Motor neuron (in vitro differentiated cells): ENCODE results near the gene KCNE4. TPM values are rescaled to one million over a fixed set of nuclear protein-coding genes. Genes with fewer than 3 reads are reported as not detected.
A peak's percentile ranks its signal among the peaks of the same experiment; 100 is the strongest.
"Not testable (repeated sequence)": the region's sequence is repeated elsewhere in the genome, so short reads cannot be mapped to it uniquely, and the experiment has no call there.

Experiments used
- ATAC-seq, 8 experiments: fragments of 200-7000 bp; cut with Tn5 transposase; replicated peaks in 6 of 8; 2 replicates each; pipeline ENCODE4 v1.8.0; 2021; ENCODE audit warnings: mild to moderate bottlenecking in 8 of 8, moderate library complexity in 8 of 8
- H3K27ac ChIP-seq, 2 donors: fragments of 250-450 bp; sonication (Bioruptor Pico); 2 replicates each; pipeline ENCODE4 v1.9.0; 2021; ENCODE audit warnings: antibody characterized with exemption in 2 of 2, mild to moderate bottlenecking in 2 of 2, moderate library complexity in 1 of 2
- H3K4me1 ChIP-seq, 2 donors: fragments of 250-450 bp; sonication (Bioruptor Pico); replicated peaks in 1 of 2; 2 replicates each; pipeline ENCODE4 v1.6.1; 2021; ENCODE audit warnings: antibody characterized with exemption in 2 of 2, mild to moderate bottlenecking in 2 of 2, moderate library complexity in 1 of 2
- H3K4me3 ChIP-seq, 5 donors: fragments of 250-450 bp; sonication (Bioruptor Pico); 2 replicates each; pipeline ENCODE4 v1.9.0; 2021; ENCODE audit warnings: antibody characterized with exemption in 5 of 5, mild to moderate bottlenecking in 5 of 5, moderate library complexity in 4 of 5
- WGBS, 10 experiments: fragments of 450-650 bp; shearing (Covaris generic); methylation state at CpG; one replicate each; pipeline ENCODE4 v1.0.0; 2022; 5-methylcytosine and 5-hydroxymethylcytosine counted together
- in situ Hi-C, 9 experiments: fragments of 400-800 bp; cut with MboI; loops; one replicate each; pipeline ENCODE4 v1.15.0; 2021; ENCODE audit warnings: low sequenced_read_pairs in 9 of 9, low pct_unique_long_range_greater_than_20kb in 2 of 9; ENCODE audit not compliant: unreplicated experiment in 9 of 9
- total RNA-seq, 8 experiments: library from RNA; unstranded; fragments of 300-600 nt; gene quantifications; 2 replicates each; pipeline versions ENCODE4 v1.2.3 to v1.2.4, GENCODE V29; 2022

KCNE4 gene
- total RNA-seq, 8 experiments from 2014 or later, result 0.21 to 22.7 (median 1.2) TPM

GRCh38 chr2:223072826-223073225, 20.8 kb downstream of the KCNE4 start:
- in situ Hi-C loops, result no loop called here
- Histone ChIP-seq H3K4me3 (no peak overlapping the region), H3K4me1 (no peaks in the 10 kb centered on the region), H3K27ac (no peak overlapping the region)
- 67 to 100% (median 88%) methylated on average over 1 to 3 of the region's 3 CpGs; no CpG with 5 or more reads in 1 of the 10 experiments for WGBS, 10 experiments
- no peak for ATAC-seq

- H3K4me1 ChIP-seq, result peaks cover 0 to 10% of the 10 kb centered on the region in 2 donors
- no peak overlapping the region for H3K27ac ChIP-seq
- no peak overlapping the region for H3K4me3 ChIP-seq
- in situ Hi-C loops, result no loop called here
- no peak for ATAC-seq
- WGBS, 10 experiments, result 56 to 100% (median 86%) methylated on average over 1 to 5 of the region's 6 CpGs
Observed at GRCh38 chr2:223075301-223076270, 23.6 kb downstream of the KCNE4 start.

- Histone ChIP-seq H3K4me3 (no peak overlapping the region), H3K27ac (no peak overlapping the region), H3K4me1 (peaks cover 0 to 10% of the 10 kb centered on the region in 2 donors)
- no peak for ATAC-seq
- WGBS, 10 experiments, result 20 to 95% (median 60%) methylated on average over 1 to 6 of the region's 6 CpGs; no CpG with 5 or more reads in 2 of the 10 experiments
- in situ Hi-C loops, result no loop called here
Observed at GRCh38 chr2:223076573-223076972, 24.6 kb downstream of the KCNE4 start.

GRCh38 chr2:223078482-223078881, 26.5 kb downstream of the KCNE4 start:
- 83 to 100% (median 100%) methylated on average over 1 of the region's 1 CpG for WGBS, 10 experiments
- peaks cover 0 to 10% of the 10 kb centered on the region in 2 donors for H3K4me1 ChIP-seq
- no peak overlapping the region for H3K27ac ChIP-seq
- no peak for ATAC-seq
- no peak overlapping the region for H3K4me3 ChIP-seq
- in situ Hi-C loops, result no loop called here

- Histone ChIP-seq H3K4me1 (peaks cover 0 to 12% of the 10 kb centered on the region in 2 donors), H3K4me3 (no peak overlapping the region), H3K27ac (no peak overlapping the region)
- in situ Hi-C loops, result no loop called here
- peak in 3 of 8 experiments; percentile 84 to 94 (median 94) for ATAC-seq
- WGBS, 10 experiments, result 0 to 89% (median 22%) methylated on average over 1 to 2 of the region's 2 CpGs; no CpG with 5 or more reads in 3 of the 10 experiments
Observed at GRCh38 chr2:223079378-223079777, 27.4 kb downstream of the KCNE4 start.

GRCh38 chr2:223079925-223080324, 27.9 kb downstream of the KCNE4 start:
- ATAC-seq, result no peak
- 33 to 100% (median 92%) methylated on average over 1 to 2 of the region's 2 CpGs; no CpG with 5 or more reads in 5 of the 10 experiments for WGBS, 10 experiments
- Histone ChIP-seq H3K4me3 (no peak overlapping the region), H3K4me1 (peaks cover 5 to 17% of the 10 kb centered on the region in 2 donors), H3K27ac (no peak overlapping the region)
- in situ Hi-C loops, result no loop called here

- in situ Hi-C loops, H3K27ac ChIP-seq, H3K4me3 ChIP-seq: not testable (repeated sequence)
- 44 to 100% (median 66%) methylated on average over 1 to 3 of the region's 3 CpGs for WGBS, 10 experiments
- peaks cover 14 to 27% of the 10 kb centered on the region in 2 donors for H3K4me1 ChIP-seq
- ATAC-seq, result peak in 2 of 8 experiments; percentile 27
Observed at GRCh38 chr2:223080790-223081360, 28.9 kb downstream of the KCNE4 start.

- no peak for ATAC-seq
- no peak overlapping the region for H3K4me3 ChIP-seq
- no peak overlapping the region for H3K27ac ChIP-seq
- in situ Hi-C loops, result no loop called here
- 43 to 100% (median 90%) methylated on average over 1 to 3 of the region's 3 CpGs; no CpG with 5 or more reads in 1 of the 10 experiments for whole genome bisulfite sequencing, 10 experiments
- H3K4me1 ChIP-seq, result peaks cover 23 to 36% of the 10 kb centered on the region in 2 donors
Observed at GRCh38 chr2:223081789-223082188, 29.8 kb downstream of the KCNE4 start.

- peaks cover 26 to 38% of the 10 kb centered on the region in 2 donors for H3K4me1 ChIP-seq
- ATAC-seq, result no peak
- in situ Hi-C loops, result no loop called here
- WGBS, 10 experiments, result 0 to 63% (median 7%) methylated on average over 1 to 2 of the region's 2 CpGs; no CpG with 5 or more reads in 4 of the 10 experiments
- H3K27ac ChIP-seq, result no peak overlapping the region
- H3K4me3 ChIP-seq, result no peak overlapping the region
Observed at GRCh38 chr2:223082706-223083105, 30.7 kb downstream of the KCNE4 start.

- WGBS, 10 experiments, result 0 to 84% (median 76%) methylated on average over 1 to 7 of the region's 7 CpGs; no CpG with 5 or more reads in 1 of the 10 experiments
- in situ Hi-C loops, result no loop called here
Observed at GRCh38 chr2:223083402-223084070, 31.5 kb downstream of the KCNE4 start.

GRCh38 chr2:223084873-223085272, 32.9 kb downstream of the KCNE4 start:
- WGBS, 10 experiments, result 13 to 100% (median 56%) methylated on average over 1 to 2 of the region's 2 CpGs; no CpG with 5 or more reads in 6 of the 10 experiments
- peak in 6 of 8 experiments; percentile 56 to 97 (median 91) for ATAC-seq
- in situ Hi-C loops, result no loop called here
- peak overlapping the region; percentile 8 to 52 for H3K27ac ChIP-seq
- no peak overlapping the region for H3K4me3 ChIP-seq
- peaks cover 26 to 28% of the 10 kb centered on the region in 2 donors for H3K4me1 ChIP-seq

More at GRCh38 chr2:223083402-223084070, 31.5 kb downstream of the KCNE4 start:
- Histone ChIP-seq H3K27ac (no peak overlapping the region), H3K4me1 (peaks cover 26 to 38% of the 10 kb centered on the region in 2 donors), H3K4me3 (no peak overlapping the region)
- ATAC-seq, result no peak

GRCh38 chr2:223086370-223086981, 34.5 kb downstream of the KCNE4 start:
- Histone ChIP-seq H3K4me1 (peaks cover 26 to 28% of the 10 kb centered on the region in 2 donors), H3K27ac (peak overlapping the region; percentile 21 to 46), H3K4me3 (no peak overlapping the region)
- in situ Hi-C loops, result no loop called here
- ATAC-seq, result peak in 5 of 8 experiments; percentile 74 to 91 (median 87)
- WGBS, 10 experiments, result 31 to 95% (median 73%) methylated on average over 2 to 12 of the region's 13 CpGs
